ENCODE results near the gene SELL. TPM values are rescaled to one million over a fixed set of nuclear protein-coding genes. Genes with fewer than 3 reads are reported as not detected.

The SELL gene
- total RNA-seq, 2 experiments from 2014 or later = 0.16 to 2.2 TPM

GRCh38 chr1:169648187-169648586, 63.2 kb downstream of the SELL start:
- Histone ChIP-seq H3K79me2 (ENCODE audit: insufficient read depth, low read depth, low read length) (no peaks in the 10 kb centered on the region), H3K36me3 (ENCODE audit: insufficient read depth, low read length) (no peaks in the 10 kb centered on the region)
- no TSS peak for BruUV-seq (replicated peaks)

GRCh38 chr1:169647512-169647911, 63.9 kb downstream of the SELL start:
- TF ChIP-seq CTCF (conservative IDR thresholded peaks at IDR 0.05; ENCODE audit: low read length) (no peak), EZH2phosphoT487 (IDR thresholded peaks at IDR 0.05; ENCODE audit: borderline replicate concordance, low read depth, low read length) (no peak)
- BruUV-seq (replicated peaks) = no TSS peak
- Histone ChIP-seq H2AFZ (ENCODE audit: low read length) (no peak overlapping the region), H3K9me2 (ENCODE audit: insufficient read depth, low read length) (no peaks in the 10 kb centered on the region), H3K36me3 (ENCODE audit: insufficient read depth, low read length) (no peaks in the 10 kb centered on the region), H3K27ac (ENCODE audit: low read depth, low read length, poor library complexity, severe bottlenecking) (no peak overlapping the region), H3K4me1 (ENCODE audit: insufficient read depth, low read length, poor library complexity, severe bottlenecking) (no peaks in the 10 kb centered on the region), H4K20me1 (ENCODE audit: insufficient read depth, low read length) (no peaks in the 10 kb centered on the region), H3K4me2 (ENCODE audit: low read length) (no peak overlapping the region), H3K4me3 (ENCODE audit: low read depth, low read length, poor library complexity, severe bottlenecking) (no peak overlapping the region), H3K79me2 (ENCODE audit: insufficient read depth, low read depth, low read length) (no peaks in the 10 kb centered on the region), H3K9me3 (ENCODE audit: low read length) (no peaks in the 10 kb centered on the region)
- no peak for DNase-seq (ENCODE audit: low spot score)
- ChIA-PET POLR2A (no interaction called here), CTCF (ENCODE audit: unreplicated experiment) (no interaction called here)
- intact Hi-C loops (cut with micrococcal nuclease; ENCODE audit: unreplicated experiment) = no loop called here

More at GRCh38 chr1:169648187-169648586, 63.2 kb downstream of the SELL start:
- Histone ChIP-seq H3K9me3 (ENCODE audit: low read length) (no peaks in the 10 kb centered on the region), H3K9me2 (ENCODE audit: insufficient read depth, low read length) (no peaks in the 10 kb centered on the region), H3K4me2 (ENCODE audit: low read length) (no peak overlapping the region), H3K4me1 (ENCODE audit: insufficient read depth, low read length, poor library complexity, severe bottlenecking) (no peaks in the 10 kb centered on the region), H4K20me1 (ENCODE audit: insufficient read depth, low read length) (no peaks in the 10 kb centered on the region), H3K27ac (ENCODE audit: low read depth, low read length, poor library complexity, severe bottlenecking) (no peak overlapping the region), H2AFZ (ENCODE audit: low read length) (no peak overlapping the region), H3K4me3 (ENCODE audit: low read depth, low read length, poor library complexity, severe bottlenecking) (no peak overlapping the region)
- ChIA-PET POLR2A (no interaction called here), CTCF (ENCODE audit: unreplicated experiment) (no interaction called here)
- TF ChIP-seq EZH2phosphoT487 (IDR thresholded peaks at IDR 0.05; ENCODE audit: borderline replicate concordance, low read depth, low read length) (no peak), CTCF (conservative IDR thresholded peaks at IDR 0.05; ENCODE audit: low read length) (no peak)
- intact Hi-C loops (cut with micrococcal nuclease; ENCODE audit: unreplicated experiment) = no loop called here
- DNase-seq (ENCODE audit: low spot score) = no peak

- no peaks in the 10 kb centered on the region for H4K20me1 ChIP-seq (ENCODE audit: insufficient read depth, low read length)
- no peaks in the 10 kb centered on the region for H3K9me3 ChIP-seq (ENCODE audit: low read length)
- H3K36me3 ChIP-seq (ENCODE audit: insufficient read depth, low read length) = no peaks in the 10 kb centered on the region
- no peak overlapping the region for H3K4me2 ChIP-seq (ENCODE audit: low read length)
- no peaks in the 10 kb centered on the region for H3K4me1 ChIP-seq (ENCODE audit: insufficient read depth, low read length, poor library complexity, severe bottlenecking)
- H3K27ac ChIP-seq (ENCODE audit: low read depth, low read length, poor library complexity, severe bottlenecking) = no peak overlapping the region
- H3K4me3 ChIP-seq (ENCODE audit: low read depth, low read length, poor library complexity, severe bottlenecking) = no peak overlapping the region
- BruUV-seq (replicated peaks) = no TSS peak
- H3K9me2 ChIP-seq (ENCODE audit: insufficient read depth, low read length) = no peaks in the 10 kb centered on the region
- intact Hi-C loops (cut with micrococcal nuclease; ENCODE audit: unreplicated experiment) = no loop called here
- no peaks in the 10 kb centered on the region for H3K79me2 ChIP-seq (ENCODE audit: insufficient read depth, low read depth, low read length)
- no peak for TF ChIP-seq EZH2phosphoT487 (IDR thresholded peaks at IDR 0.05; ENCODE audit: borderline replicate concordance, low read depth, low read length)
- TF ChIP-seq CTCF (conservative IDR thresholded peaks at IDR 0.05; ENCODE audit: low read length) = no peak
- CTCF ChIA-PET (ENCODE audit: unreplicated experiment) = no interaction called here
- DNase-seq (ENCODE audit: low spot score) = no peak
- H2AFZ ChIP-seq (ENCODE audit: low read length) = no peak overlapping the region
- POLR2A ChIA-PET = interaction anchor here (1.2 kb wide), 1 partner anchor 24 kb away, joined by 3 read pairs; no protein-coding TSS in a partner anchor
These were observed 67.1 kb downstream of the SELL start for GRCh38 chr1:169644297-169644696.

Other genes starting within 250 kb of the SELL start
- 3.2 TPM in 2 replicates for gene SLC19A2, start 225.7 kb downstream of the SELL start, total RNA-seq (2014; rRNA removed; shearing (Covaris generic))
- 5.8 and 6.5 TPM in 2 replicates for gene SLC19A2, start 225.7 kb downstream of the SELL start, total RNA-seq (2022)
- not detected in 2 replicates for gene F5, start 125.1 kb downstream of the SELL start, total RNA-seq (2014; rRNA removed; shearing (Covaris generic))
- gene F5, start 125.1 kb downstream of the SELL start, total RNA-seq (2022) = not detected in 2 replicates
- gene SELP, start 81.5 kb downstream of the SELL start, total RNA-seq (2014; rRNA removed; shearing (Covaris generic)) = not detected in 2 replicates
- not detected in 2 replicates for gene SELP, start 81.5 kb downstream of the SELL start, total RNA-seq (2022)
- not detected in 2 replicates for gene SELE, start 22.5 kb upstream of the SELL start, total RNA-seq (2014; rRNA removed; shearing (Covaris generic))
- not detected in 2 replicates for gene SELE, start 22.5 kb upstream of the SELL start, total RNA-seq (2022)
- gene METTL18, start 83.3 kb upstream of the SELL start, total RNA-seq (2014; rRNA removed; shearing (Covaris generic)) = 10.6 and 12.6 TPM in 2 replicates
- 8.1 and 8.7 TPM in 2 replicates for gene METTL18, start 83.3 kb upstream of the SELL start, total RNA-seq (2022)
- 5.9 and 7.3 TPM in 2 replicates for gene SCYL3, start 182.3 kb upstream of the SELL start, total RNA-seq (2014; rRNA removed; shearing (Covaris generic))
- 6.2 and 7.6 TPM in 2 replicates for gene SCYL3, start 182.3 kb upstream of the SELL start, total RNA-seq (2022)